ENCODE measurements around the gene MEF2B.
"Not testable (repeated sequence)": the region's sequence is repeated elsewhere in the genome, so short reads cannot be mapped to it uniquely, and the experiment has no call there.

The MEF2B gene

GRCh38 chr19:19126102-19126501 is 44.0 kb downstream of the MEF2B start:
- no peak for DNase-seq (ENCODE audit: low spot score)

DNA sequence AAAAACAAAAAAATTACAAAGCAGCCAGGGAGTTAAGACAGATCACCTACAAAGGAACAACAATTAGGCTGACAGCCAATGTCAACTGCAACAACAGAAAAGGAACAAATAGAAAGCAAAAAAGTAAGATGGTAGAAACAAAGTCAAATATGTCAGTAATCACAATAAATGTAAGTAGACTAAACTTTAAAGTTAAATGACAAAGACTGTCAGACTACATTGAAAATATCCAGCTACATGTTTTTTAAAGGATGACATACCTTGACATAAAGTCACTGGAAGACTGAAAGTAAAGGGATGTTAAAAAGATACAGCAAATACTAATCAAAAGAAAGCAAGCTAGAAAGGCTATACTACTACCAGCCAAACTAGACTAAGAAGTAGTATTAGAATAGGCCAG is 46.7 kb downstream of the MEF2B start:
- no peak for DNase-seq (ENCODE audit: low spot score)

DNA sequence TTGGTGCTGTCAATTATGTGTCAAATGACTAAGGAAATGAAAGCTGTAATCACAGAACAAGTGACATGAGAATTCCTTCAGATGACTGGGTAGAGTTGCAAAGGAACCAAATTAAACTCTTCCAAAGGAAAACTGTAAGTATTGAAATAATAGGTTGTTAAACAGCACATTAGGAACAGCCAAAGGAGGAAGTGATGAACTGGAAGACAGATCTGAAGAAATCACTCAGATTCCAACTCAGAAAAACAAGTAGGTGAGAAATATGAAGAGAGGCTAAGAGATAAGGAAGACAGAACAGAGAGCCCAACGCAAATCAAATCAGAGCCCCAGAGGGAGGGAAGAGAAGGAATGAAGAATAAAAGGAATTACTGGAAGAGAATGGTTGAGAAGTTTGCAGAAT is 47.2 kb downstream of the MEF2B start:
- no peak for DNase-seq (ENCODE audit: low spot score)

DNA sequence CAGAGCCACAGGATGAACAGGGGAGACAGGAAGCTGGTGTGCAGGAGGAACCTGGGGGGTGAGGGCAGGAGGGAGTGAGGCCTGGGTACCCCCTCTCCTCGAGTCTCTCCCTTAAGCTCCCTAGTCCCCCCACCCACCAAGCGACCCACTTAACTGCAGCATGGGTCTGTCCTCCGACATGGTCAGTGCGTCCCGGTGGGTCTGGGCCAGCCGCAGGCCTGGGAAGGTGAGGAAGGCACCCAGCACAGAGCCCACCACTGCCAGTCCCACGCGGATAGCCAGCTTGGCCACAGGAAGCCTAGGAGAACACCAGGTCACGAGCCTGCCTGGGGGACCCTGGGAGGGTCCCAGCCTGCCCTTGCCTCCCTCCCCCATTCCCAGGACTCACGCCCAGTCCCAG is 48.7 kb downstream of the MEF2B start:
- DNase-seq (ENCODE audit: low spot score) = no peak

GRCh38 chr19:19120308-19121231 is 49.5 kb downstream of the MEF2B start:
- peak; percentile 28 for DNase-seq (ENCODE audit: low spot score)

GRCh38 chr19:19119325-19120237 is 50.5 kb downstream of the MEF2B start:
- DNase-seq (ENCODE audit: low spot score) = no peak

DNA sequence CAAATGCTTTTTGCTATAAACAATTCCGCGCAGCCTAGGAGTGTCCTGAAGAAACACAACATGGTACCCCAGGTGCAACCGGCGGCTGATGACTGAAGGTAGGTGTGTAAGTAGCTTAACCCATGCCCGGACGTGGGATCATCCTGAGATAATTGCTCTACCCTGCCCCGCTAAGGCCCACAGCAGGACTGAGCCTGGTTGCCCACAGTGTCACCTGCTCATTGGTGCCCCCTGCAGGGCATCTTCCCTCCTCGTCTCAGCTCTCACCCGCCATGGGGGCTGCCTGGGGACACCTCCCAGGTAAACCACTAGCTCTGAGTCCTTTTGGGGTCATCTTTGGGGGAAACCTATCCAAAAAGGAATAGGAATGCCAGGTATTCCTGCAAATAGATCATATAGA is 54.1 kb downstream of the MEF2B start:
- peak; percentile 41 for DNase-seq (ENCODE audit: low spot score)

DNA sequence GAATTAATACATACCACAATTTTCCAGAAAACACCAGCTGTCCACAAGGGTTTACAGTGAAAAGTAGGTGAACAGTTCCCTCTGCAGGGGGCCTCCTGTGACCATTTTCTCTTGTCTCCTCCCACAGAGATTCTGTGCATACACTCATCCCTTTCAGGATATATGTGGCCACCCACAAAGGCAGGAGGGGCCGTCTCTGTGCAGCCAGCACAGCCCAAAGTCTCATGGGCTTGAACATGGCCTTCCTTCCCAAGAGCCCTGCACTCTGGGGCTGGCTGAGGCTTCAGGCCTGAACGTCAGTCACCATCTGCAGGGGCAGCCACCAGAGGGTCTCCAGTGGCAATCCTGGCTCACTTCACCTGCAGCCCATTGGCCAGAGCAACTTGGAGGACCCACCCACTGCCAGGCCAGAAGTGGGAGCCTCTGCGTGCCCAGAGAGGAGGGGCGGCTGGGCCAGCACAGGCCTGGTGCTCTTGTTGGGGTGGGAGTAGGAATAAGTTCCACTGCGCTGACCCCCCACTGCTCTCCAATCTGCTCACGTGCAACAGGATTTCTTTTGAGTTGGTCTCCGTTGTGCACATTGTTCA is 56.9 kb downstream of the MEF2B start:
- no peak for DNase-seq (ENCODE audit: low spot score)

DNA sequence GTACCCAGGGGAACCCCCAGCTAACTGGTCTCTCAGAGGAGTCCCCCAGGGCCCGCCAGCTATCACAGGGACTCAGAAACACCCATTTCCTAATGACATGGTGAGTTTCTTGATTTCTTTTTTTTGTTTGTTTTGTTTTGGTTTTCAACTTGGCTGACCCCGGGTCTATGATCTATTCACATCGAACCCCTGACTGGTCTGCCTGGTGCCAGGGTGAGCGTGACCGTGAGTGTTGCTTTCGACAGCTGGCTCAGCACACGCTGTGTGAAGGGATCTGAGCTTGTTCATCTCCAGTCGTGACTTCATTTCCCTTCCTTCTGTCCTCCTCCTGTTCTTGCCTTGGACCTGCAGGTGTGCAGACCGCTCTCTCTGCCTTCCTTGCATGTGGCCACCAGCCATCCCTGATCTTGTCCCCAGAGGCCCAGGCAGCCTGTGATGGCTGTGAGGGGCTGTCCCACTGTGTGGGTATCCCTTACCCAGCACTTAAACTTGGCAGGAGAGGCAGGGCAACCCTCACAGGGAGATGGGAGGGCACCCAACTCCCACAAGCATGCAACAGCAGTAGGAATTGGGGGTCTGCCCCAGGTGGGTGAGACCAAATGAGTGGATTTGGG is 58.0 kb downstream of the MEF2B start:
- DNase-seq (ENCODE audit: low spot score) = no peak

GRCh38 chr19:19111136-19111835 is 58.8 kb downstream of the MEF2B start:
- DNase-seq (ENCODE audit: low spot score) = no peak

DNA sequence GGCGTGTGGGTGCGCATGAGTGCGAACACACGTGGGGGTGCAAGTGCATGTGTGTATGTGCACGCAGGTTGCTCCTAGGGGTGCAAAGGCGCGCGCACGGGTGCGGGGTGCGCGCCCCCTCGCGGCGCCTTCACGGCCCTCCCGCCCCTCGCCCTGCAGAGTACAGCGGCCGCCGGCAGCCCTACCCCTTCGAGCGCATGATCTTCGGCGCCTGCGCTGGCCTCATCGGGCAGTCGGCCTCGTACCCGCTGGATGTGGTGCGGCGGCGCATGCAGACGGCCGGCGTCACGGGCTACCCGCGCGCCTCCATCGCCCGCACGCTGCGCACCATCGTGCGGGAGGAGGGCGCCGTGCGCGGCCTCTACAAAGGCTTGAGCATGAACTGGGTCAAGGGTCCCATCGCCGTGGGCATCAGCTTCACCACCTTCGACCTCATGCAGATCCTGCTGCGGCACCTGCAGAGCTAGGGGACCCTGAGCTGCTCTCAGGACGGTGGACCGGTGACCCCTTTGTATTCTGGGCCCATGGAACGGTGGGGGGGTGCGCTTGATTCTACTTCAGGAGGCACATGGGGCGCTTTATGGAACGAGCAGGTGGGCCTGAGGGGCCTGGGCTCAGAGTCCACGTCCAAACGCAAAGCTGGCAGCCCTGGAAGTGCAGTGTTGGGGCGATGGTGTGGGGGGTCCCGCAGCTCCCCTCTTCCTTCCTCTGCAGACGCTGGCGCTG is 59.5 kb downstream of the MEF2B start:
- peak; percentile 33 for DNase-seq (ENCODE audit: low spot score)

DNA sequence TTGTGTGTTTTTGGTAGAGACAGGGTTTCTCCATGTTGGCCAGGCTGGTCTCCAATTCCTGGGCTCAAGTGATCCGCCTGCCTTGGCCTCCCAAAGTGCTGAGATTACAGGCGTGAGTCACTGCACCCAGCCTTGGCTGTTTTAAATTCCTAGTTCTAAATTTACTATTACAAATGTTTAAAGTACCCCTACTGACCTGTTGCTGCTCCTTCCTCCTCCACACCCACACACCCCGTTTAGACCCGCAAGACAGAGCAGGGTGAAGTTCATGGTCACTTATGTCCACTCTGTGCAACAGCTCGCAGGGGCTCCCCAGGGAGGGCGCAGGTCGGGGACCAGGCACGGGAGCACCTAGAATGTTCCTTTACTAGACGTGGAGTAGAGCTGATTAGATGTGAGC is 60.5 kb downstream of the MEF2B start:
- DNase-seq (ENCODE audit: low spot score) = peak; percentile 38

DNA sequence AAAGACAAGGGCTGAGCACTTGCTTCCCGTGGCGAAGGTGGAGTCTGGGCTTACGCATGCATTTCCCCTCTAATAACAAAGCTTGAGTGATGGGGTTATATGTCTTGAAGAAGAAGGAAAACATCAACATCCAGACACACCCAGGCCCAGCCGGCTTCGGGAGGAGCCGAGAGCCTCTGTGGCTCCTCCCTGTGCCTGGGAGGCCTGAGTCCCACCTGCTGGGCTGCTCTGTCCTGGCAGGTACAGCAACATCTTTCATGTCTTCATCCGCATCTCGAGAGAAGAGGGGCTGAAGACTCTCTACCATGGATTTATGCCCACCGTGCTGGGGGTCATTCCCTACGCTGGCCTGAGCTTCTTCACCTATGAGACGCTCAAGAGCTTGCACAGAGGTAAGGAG is 62.4 kb downstream of the MEF2B start:
- no peak for DNase-seq (ENCODE audit: low spot score)

- DNase-seq (ENCODE audit: low spot score) = not testable (repeated sequence)
Observed at GRCh38 chr19:19106938-19107337, 63.1 kb downstream of the MEF2B start.

DNA sequence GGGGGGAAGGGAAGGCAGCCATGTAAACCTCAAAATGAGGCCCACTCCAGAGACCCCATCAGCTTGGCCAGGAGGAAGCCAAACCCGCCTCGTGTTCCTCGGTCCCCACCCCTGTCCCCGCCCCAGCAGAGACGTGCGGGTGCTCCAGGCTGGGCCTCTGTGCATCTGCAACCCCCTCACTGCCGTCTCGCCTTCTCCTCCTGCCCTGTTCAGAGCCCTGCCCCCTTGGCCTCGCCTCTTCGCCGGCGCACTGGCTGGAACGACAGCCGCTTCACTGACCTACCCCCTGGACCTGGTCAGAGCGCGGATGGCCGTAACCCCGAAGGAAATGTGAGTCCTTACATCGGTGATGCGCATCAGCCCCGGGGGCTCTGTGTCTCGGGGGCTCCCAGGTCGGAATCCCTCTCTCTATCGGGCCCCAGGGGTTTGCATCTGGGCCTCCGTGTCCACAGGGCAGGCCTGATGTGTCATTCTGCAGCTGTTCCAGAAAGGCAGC is 64.0 kb downstream of the MEF2B start:
- DNase-seq (ENCODE audit: low spot score) = no peak

GRCh38 chr19:19105365-19106055 is 64.6 kb downstream of the MEF2B start:
- DNase-seq (ENCODE audit: low spot score) = peak; percentile 60

- DNase-seq (ENCODE audit: low spot score) = no peak
Observed at GRCh38 chr19:19103167-19103566, 66.9 kb downstream of the MEF2B start.

- not testable (repeated sequence) for DNase-seq (ENCODE audit: low spot score)
Observed at GRCh38 chr19:19102566-19102965, 67.5 kb downstream of the MEF2B start.

GRCh38 chr19:19101540-19101939 is 68.5 kb downstream of the MEF2B start:
- no peak for DNase-seq (ENCODE audit: low spot score)
